GM18508 (cell line): ENCODE measurements around the gene AKAP10.
"Not testable (repeated sequence)": the region's sequence is repeated elsewhere in the genome, so short reads cannot be mapped to it uniquely, and the experiment has no call there.

Source experiments
- ATAC-seq: cut with Tn5 transposase; IDR thresholded peaks from one replicate; pipeline ENCODE4 v1.9.1; 2021; ENCODE audit warnings: moderate number of reproducible peaks; ENCODE audit not compliant: insufficient read depth, unreplicated experiment

Gene AKAP10

DNA sequence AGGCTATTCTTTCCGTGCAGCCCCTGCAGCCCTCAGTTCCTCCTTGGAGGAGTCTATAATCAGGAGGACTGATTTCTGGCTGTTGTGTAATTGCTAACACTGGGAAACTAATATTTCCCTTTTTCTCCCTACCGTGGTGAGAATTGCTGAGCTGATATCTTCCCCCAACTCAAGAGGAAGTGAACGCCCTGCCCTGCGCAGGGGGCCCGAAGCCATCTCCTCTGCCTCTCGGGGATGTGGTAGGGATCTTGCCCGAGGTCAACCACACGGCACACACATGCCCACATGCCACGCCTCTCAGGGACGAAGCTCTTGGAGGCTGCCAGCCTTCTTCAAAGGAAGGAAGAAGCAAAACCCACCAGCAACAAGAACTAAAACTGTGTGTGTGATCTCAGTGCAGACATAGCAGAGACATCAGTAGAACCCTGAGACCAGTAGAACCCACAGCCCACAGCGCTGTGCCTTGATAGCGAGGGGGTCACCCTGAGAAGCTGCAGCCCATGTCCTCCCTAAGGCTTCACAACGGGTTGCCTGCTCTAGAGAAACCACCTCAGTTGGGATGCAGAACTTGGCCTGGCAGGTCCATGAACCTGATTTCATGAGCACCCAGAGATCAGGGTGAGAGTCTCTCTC lies 101.0 kb downstream of the AKAP10 start:
- ATAC-seq: no peak

- ATAC-seq: no peak
Measured at GRCh38 chr17:19874256-19874655, 103.4 kb downstream of the AKAP10 start.

GRCh38 chr17:19873346-19873745 lies 104.3 kb downstream of the AKAP10 start:
- no peak for ATAC-seq

GRCh38 chr17:19868079-19868395 lies 109.6 kb downstream of the AKAP10 start:
- ATAC-seq: no peak

DNA sequence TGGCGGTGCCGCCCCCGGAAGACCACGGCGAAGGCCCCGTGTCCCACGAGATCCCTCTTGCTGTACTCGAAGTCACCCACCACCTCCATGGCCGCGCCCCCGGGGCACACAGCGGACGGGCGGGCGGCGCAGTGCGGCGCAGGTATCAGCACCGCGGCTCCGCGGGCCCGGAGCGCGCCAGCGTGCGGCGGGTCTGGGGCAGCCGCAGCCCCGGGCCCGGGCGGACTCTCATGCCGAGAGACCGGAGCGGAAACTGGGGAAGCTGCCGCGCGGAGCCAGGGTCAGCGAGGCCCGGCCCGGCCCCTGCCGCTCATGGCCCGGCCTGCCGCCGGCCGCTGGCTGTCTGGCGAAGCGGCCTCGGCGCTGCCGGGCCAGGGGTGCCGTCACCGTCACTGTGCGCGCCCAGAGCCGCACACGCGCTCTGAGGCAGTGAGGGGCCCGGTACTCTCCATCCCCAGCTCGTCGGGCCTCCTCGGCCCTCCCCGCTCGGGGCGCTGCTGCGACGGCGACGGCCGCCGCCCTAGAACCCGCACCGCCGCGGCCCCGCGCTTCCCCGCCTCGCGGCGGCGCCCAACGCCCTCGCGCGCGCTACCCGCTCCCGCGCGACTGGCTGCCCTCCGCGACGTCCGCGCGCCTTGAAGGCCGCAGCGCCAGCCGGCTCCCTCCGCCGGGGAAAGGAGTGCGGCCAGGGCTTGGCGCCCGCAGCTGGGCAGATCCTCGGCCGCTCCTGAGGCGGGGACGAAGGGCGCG lies 110.1 kb downstream of the AKAP10 start, which contains the start of gene ULK2:
Gene ULK2, minus strand, starts transcription at position 608 of the 750 bp plus-strand sequence. Its CDS starts 519 bp downstream, at position 89.
- ATAC-seq: no peak

DNA sequence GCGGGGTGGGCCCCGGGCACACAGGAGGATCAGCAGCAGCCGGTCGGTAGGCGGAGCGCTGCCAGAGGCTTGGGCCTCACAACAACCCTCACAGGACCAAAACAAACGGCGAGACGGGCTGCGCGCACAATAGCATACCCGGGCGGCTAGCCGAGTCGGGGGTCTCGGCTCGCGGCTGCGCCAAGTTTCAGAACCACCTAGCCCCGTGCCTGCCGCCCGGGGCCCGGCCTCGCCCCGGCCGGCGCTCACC lies 110.6 kb downstream of the AKAP10 start:
- ATAC-seq: no peak

GRCh38 chr17:19865021-19865420 lies 112.6 kb downstream of the AKAP10 start:
- no peak for ATAC-seq

DNA sequence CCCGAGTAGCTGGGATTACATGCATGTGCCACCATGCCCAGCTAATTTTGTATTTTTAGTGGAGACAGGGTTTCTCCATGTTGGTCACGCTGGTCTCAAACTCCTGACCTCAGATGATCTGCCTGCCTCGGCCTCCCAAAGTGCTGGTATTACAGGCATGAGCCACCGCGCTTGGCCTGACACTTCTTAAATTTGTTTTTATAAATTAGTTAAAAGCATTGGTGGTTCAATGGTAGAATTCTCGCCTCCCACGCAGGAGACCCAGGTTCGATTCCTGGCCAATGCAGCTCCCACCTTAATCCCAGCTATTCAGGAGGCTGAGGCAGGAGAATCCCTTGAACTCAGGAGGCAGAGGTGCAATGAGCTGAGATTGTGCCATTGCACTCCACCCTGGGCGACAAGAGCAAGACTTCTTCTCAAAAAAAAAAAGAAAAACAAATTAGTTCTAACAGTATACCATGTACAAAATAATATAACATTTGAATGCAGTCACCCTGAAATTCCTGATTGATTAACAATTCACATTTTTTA lies 116.9 kb downstream of the AKAP10 start:
- ATAC-seq: not testable (repeated sequence)

DNA sequence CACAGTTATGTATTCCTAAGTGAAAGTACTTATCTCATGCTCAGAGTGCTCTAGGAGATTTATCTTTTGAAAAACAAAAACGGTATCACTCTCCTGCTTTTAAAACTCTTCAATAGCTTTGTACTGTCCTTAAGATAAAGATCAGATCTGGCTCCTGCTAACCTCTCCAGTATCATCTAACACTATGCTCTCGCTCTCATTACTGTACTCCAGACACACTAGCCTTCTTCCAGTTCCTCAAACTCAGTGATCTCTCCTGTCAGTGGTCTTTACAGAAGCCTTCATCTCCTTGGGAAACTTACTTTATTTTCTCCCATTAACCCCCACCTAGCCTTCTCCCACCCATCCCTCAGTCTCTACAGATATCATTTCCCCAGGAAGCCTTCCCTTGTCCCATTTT lies 120.0 kb downstream of the AKAP10 start:
- ATAC-seq: no peak
